HL-60/S4 (cell line): ENCODE data around the gene ERO1B.

Source experiments
- in situ Hi-C: fragments of 300-500 bp; cut with MboI; formaldehyde crosslinking; loops from 2 replicates; pipeline ENCODE4 v1.14.3; 2022; ENCODE audit warnings: low sequenced_read_pairs

The ERO1B gene

DNA sequence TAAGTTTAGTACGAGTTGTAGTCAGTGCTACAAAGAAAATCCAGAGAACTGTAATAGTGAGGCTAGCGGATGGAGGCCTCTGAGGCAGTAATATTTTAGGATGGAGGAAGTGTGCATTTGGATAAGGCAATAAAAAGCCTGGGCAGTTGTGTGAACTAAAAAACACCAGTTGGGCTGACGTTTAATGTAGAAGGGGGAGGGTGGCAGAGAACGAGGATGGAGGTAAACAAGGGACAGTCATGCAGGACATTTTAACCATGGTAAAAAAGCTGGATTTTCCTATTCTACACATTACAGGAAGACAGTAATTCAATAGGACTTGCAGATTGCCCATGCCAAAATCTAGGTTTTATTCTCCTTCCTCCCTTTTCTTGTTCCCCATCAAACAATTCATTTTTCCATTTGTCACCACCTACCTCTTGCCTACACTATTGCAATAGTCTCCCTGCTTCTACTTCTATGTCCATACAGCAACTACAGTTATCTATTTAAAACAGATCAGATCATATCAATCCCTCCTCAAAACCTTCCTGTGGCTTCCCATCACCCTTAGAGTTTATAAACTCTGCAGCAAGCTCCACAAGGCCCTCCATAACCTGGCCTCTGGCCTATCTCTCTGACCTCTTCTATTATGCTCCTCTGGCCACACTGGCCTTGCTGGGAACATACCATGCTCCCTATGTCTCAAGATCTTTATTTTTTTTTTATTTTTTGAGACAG is 27.7 kb downstream of the ERO1B start:
- in situ Hi-C loops = no loop called here

DNA sequence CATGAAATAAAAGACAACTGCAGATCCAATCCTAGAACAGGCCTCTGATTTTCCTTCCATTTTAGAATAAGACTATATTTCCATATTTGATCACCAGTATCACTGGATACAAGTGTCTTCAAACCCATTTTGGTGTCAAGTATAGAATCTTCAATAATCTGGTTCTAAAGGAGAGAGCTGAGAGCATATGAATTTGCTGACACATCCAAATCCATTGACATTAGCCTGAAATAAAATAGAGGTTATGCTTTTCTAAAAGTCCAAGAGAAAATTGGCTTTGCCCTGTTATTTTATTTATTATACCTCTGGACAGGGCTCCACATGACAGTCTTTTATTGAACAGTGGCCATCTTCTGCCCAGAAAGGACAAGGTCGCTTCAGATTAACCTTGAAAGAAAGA is 28.6 kb downstream of the ERO1B start:
- in situ Hi-C loops = no loop called here

DNA sequence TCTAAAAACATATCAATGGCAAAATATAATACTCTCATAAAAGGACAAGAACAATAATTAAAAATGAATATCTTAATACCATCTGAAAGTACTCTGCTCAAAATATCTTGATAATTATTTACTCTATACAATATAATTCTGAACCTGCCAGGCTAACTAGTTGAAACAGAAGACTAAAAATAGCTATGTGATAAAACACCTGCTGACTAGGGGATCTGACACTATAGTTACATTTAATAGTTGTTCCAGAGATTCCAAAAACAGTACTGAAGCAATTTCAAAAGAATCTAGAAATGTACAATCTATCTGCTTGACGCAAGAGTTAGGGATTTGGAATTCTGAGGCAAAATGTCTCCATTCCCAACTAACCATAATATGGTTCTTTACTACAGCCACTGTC is 30.2 kb downstream of the ERO1B start:
- in situ Hi-C loops = no loop called here

DNA sequence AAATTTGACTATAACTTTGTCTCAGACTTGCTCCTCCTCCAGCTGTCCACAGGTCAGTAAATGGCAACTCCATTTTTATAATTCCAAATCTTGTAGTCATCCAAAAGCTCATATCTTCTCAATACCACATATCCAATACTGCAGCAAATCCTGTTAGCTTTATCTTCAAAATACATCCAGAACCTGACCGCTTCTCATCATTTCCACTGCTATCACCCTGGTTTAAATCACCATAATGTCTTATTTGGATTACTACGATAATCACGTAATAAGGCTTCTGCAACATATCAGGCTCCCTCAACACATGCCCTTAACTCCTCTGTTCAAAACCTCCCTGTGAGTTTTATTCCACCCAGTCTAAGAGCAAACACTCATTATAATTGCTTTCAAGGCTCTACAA is 34.5 kb downstream of the ERO1B start:
- in situ Hi-C loops = no loop called here

DNA sequence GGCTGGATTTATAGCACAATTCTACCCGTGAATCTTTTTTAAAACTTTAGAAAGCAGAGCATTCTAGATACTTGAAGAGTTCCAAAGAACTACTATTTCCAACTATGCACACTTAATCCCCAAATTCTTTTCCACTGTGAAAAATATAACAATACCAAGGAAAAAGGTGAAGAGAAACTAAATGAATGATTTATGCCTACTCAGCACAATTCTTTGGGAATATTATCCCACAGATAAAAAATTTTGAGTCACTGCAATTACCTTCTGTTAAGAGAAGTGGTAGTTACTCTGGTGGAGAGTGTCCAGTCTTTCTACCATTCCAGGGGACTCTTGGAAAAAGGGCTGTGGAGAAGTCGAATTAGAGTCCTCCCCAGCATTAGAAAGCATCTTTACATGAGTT is 39.2 kb downstream of the ERO1B start:
- in situ Hi-C loops = no loop called here

DNA sequence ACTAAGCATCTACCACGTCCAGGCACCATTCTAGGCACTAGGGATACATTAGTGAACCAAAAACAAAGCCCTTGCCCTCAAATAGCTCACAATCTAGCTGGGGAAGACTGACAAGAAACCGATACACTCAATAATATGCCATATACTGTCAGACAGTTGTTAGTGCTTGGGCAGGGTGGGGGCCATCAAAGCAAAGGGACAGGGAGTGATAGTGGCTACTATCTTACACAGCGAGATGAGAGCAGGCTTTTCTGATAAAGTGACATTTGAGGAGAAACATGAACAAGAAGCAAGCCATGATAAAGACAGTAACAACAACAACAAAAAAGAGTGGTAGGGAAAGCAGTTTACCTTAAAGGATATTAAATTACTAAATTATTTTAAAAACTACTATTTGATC is 41.1 kb downstream of the ERO1B start:
- in situ Hi-C loops = no loop called here

DNA sequence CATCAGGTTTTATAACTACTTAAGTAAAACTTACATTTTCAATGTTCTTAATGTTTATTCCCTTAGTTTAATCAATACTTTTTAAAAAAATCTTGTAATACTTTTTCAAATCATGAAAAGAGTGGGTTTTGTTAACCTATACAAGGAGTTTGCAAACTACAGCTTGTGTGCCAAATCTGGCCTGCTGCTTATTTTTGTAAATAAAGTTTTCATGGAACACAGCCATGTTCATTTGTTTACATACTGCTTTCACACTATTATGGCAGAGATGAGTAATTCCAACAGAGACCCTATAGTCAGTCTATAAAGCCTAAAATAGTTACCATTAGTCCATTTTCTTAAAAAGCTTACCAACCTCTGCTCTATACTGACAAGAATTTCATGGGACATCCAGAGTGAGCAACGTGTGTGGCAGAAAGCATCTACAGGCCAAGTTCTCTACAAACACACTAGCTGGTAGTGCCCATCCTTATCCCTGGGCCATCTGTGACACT is 42.6 kb downstream of the ERO1B start:
- in situ Hi-C loops = no loop called here

DNA sequence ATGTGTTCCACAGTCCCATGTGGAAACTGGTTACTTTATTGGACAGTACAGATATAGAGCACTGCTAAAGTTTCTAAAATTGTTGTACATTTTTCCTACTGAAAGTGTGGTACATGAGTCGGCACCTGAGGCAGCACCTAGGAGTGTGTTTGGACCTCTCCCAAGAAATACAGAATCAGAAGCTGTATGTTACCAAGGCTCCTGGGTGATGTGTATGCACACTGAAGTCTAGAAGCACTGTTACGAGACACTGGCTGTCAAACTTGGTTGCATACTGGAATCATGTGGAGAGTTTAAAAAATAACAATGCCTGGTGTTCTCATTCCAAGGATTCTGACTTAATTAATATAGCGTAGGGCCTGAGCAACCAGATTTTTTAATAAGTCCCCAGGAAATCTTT is 46.6 kb downstream of the ERO1B start:
- in situ Hi-C loops = no loop called here

DNA sequence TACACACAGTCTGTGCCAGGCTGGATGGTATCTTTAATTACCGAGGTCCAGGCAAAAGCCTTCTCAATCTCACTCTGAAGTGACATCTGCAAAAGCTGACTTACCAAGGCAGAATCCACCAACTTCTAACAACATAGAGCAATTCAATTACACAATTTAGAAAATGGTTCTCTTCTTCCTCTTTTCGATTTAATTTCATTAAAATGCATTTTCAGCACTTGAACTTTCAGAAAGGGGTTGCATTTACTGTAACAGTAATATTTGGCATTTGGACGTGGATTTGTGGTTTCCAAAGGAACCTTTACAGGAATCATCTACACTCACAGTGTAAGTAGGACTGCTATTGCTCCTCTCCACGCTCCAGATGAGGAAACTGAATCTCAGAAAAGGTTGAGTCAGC is 53.3 kb downstream of the ERO1B start:
- in situ Hi-C loops = no loop called here

DNA sequence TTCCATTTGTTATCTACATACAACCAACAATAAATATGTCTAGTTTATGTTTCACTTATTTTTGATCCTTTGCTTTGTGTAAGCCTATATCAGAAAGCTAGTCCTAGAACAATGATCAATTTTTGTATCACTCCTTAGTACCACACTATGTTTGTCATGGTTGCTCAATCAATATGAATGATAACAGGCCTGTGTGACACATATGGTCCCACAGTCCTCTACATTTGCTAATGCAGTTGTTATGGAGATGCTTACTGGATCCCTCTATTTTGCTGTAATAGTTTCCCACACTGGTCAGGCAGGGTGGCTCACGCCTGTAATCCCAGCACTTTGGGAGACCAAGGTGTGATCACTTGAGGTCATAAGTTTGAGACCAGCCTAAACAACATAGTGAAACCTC is 59.1 kb downstream of the ERO1B start:
- in situ Hi-C loops = no loop called here

DNA sequence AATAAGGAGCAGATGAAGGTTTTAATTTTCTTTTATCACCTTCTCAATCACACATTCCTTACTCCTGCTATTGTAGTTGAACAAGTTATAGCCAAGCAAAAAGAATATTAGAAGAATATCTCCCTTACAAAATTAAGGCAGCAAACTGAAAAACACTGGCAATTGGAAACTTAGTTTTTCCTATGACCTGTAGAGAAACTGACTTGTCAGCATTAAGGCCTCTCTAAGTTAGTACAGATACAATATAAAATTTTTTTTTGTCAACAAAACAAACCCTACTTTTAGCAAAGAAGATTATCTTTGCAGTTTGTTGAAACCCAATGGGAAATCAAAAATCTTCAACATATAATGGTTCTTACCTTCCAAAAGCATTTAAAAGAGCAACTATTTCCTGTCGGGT is 61.3 kb downstream of the ERO1B start:
- in situ Hi-C loops = no loop called here

DNA sequence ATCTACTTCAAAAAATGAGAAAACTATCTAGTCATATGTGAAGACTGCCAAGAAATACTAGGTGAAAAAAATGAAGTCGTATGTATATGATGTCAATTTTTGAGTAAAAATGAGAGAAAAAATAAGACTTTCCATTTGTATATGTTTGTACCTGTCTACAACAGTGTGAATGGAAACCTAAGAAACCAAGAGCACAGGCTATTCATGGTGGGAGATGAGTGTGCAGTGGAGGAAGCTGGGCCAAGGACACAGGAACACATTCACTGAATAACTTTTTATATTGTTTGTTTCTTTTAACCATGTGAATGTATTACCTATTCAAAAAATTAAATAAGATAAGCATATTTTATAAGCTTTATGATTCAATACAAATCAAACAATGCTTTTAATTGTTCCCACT is 67.0 kb downstream of the ERO1B start:
- in situ Hi-C loops = no loop called here

DNA sequence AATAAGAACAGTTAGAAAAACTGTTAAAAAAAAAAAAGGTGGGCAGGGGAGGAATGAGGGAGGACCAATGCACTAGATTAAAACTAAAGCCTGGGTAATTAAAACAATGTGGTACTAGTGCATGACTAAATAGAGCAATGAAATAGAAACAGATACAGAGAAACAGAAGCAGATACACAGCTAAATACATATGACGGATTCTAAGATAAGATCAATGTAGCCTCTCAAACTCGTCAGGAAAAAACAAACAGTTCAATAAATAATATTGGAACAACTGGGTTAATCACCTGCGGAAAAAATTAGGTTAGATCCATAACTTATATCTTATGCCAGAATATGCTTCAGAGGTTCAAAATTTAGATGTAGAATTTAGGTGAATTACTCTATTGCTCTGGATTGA is 68.2 kb downstream of the ERO1B start:
- in situ Hi-C loops = no loop called here

DNA sequence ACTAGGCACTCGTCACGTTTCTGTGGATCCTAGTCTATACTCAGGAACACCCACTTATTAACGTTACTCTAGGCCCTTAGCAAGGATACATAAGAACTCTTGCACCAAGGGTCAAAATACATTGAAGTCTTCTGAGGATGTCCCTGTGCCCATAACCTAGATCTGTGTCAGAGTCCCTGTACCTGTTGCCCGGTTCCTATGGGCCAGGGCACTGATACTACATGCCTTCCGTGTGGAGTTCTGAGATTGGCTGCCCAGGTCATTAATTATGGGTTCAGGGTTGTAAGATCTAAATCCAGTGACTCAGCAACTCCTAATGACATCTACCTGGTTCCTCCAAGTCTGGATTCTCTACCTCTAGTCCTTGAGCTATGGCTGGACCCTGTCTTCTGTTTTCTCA is 69.9 kb downstream of the ERO1B start:
- in situ Hi-C loops = no loop called here

DNA sequence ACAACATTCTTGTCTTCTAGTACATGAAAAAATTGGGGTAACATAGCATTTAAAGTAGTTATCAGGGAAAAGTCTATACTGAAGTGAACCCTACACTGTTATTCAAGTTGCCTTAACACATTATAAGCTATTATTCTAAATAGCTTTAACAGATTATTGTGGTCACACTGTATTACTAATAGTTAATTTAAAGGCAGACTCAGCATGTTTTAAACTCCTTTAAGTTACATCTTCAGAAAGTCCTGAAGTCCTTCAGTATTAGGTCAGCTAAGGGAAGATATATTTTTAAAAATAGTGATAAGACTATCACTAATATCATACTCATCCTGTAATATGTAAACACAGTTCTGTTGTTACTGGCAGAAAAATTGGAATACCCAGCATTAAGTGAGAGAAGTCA is 72.0 kb downstream of the ERO1B start:
- in situ Hi-C loops = no loop called here

DNA sequence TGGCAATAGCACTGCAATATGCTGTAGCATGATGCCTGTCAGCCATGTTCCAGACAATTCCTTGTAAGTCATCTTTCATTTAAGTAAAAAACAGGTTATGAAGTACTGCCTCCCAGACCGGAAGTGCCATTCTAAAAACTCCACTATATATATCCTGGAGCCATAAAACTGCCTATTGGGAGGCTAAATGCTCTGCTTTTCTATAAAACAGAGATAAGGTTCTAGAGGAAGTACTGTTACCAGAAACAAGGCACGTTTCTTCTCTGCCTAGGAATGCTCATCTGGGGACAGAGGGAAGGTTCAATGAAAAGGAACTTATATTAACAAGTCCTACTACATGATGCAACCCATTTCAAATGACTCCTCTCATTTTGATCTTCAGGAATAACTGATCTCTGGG is 72.6 kb downstream of the ERO1B start:
- in situ Hi-C loops = no loop called here

DNA sequence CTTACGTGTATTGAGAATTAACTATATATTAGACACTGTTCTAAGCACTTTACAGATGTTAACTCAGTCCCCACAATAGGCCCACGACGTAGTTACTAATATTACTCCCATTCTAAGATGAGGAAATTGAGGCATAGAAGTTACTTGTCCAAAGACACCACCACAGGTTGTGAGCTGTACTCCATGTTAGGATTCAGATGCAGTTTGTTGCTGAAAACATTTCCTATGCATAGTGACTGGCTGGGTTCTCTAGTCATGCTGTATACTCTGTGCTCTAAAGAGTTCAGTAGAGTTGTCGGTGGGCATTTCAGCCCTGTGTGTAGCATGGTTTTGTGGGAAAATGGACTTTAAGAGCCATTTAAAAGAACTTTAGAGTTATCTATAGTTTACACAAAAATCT is 74.2 kb downstream of the ERO1B start:
- in situ Hi-C loops = no loop called here

DNA sequence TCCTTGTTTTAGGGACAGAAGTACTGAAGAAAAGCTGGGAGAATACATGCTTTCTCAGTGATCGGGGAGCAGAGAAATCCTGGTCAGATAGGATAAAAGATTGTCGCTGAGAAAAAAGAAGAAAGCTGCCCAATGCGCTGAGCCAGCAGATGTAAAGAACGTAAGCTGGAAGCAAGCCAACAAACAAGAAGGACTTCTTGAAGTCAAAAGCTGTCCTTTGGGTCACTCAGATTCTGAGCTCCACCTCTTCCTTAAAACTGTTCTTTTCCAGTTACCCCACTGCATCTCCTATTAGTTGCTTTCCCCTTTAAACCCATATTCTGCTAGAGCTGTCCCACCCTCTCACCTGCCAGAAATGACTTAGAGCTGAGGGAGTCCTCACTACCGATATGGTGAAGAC is 74.6 kb downstream of the ERO1B start:
- in situ Hi-C loops = no loop called here

DNA sequence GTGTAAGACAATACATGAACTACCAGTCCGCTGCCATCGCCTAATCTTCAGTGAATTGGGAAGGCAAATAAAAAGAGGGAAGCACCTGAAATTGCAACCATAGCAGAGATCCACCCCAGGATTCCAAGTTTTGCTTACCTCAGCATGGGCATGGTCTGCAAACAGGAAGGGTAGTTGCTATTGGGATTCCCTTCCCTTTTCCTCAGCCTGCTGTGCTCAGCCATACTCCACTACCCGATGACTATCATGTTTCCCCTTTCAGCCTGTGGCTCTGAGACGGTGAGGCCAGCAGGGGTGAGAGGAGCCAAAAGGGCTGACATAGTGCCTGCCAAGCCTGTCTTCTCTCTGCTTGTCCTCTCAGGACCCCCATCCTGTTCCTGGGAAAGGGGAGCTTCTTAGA is 75.2 kb downstream of the ERO1B start:
- in situ Hi-C loops = no loop called here

DNA sequence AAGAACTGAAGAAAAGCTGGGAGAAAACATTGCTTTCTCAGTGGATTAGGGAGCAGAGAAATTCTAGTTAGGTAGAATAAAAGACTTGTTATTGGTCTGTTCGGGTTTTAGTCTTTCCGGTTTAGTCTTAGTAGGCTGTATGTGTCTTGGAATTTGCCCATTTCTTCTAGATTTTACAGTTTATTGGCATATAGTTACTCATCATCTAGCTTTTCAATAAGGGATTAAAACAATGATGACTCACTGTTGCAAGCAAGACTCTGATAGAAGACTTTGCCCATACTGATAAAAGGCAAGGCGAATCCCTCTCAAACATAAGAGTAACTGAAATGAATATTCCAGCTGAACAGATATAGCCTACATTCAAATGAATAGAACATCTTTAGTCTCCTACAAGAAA is 77.1 kb downstream of the ERO1B start:
- in situ Hi-C loops = no loop called here

DNA sequence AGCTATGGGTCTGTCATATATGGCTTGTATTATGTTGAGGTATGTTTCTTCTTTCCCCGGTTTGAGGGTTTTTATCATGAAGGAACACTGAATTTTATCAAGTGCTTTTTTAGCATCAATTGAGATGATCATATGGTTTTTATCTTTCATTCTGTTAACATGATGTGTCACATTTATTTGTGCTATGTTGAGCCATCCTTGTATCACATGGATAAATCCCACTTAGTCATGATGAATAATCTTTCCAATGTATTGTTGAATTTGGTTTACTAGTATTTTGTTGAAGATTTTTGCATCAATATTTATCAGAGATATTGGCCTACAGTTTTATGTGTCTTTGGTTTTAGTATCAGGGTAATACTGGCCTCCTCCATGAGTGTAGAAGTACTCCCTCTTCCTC is 77.7 kb downstream of the ERO1B start:
- in situ Hi-C loops = no loop called here

DNA sequence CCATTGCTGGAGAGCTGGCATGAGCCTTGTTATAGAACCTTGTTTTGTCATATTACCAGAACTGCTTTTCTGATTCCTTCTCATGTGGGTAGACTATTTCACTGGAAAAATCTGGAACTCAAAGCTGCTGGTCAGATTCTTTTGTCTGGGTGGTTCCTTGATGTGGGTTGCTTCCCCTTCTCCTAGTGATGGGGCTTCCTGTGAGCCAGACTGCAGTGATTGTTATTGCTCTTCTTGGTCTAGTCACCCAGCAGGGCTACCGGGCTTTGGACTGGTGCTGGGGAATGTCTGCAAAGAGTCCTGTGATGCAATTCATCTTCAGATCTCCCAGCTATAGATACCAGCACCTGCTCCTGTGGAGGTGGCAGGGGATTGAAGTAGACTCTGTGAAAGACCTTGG is 80.0 kb downstream of the ERO1B start:
- in situ Hi-C loops = no loop called here

DNA sequence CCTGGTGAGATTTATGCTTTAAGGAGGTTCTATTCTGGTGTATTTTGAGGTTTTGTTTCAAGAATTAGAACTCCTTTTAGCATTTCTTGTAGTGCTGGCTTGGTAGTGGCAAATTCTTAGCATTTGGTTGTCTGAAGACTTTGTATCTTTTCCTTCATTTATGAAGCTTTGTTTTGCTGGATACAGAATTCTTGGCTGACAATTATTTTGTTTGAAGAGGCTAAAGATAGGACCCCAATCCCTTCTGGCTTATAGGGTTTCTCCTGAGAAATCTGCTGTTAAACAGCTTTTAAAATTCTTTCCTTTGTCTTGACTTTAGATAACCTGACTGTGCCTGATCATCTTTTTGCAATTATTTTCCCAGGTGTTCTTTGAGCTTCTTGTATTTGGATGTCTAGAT is 80.8 kb downstream of the ERO1B start:
- in situ Hi-C loops = no loop called here
